Glomerular endothelial cell (primary cell): Measurements from ENCODE around the gene OTULINL. TPM values are rescaled to one million over a fixed set of nuclear protein-coding genes. Genes with fewer than 3 reads are reported as not detected.

Experiments used
- DNase-seq: peaks from one replicate; pipeline ENCODE4 v3.0.0-alpha.2; 2011; ENCODE audit warnings: low read depth, low spot score; ENCODE audit errors: extremely low read depth
- total RNA-seq: library from RNA; depleted of rRNA; stranded (reverse); fragments of >200 nt; gene quantifications from 2 replicates; pipeline ENCODE4 v1.2.3, GENCODE V29; 2015

OTULINL gene
- total RNA-seq, 1 donor from 2014 or later: 1.4 TPM

GRCh38 chr5:14599476-14600127, 18.0 kb downstream of the OTULINL start:
- no peak for DNase-seq

DNA sequence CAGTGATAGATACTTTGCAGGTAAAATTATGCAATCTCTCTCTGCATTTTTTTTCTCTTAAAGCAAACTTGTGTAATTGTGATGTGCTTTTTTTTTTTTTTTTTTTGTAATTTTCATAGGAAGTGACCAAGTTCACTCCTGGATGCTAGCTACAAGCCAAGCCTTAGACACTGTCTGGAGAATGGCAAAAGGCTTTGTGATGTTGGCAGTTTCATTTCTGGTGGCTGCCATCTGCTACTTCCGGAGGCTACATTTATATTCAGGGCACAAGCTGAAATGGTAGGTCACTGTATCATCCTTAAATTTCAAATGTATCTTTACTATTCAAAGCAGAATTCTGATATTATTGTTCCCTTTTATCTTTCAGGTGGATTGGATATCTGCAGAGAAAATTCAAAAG, 19.3 kb downstream of the OTULINL start:
- DNase-seq: no peak

- no peak for DNase-seq
Measured at GRCh38 chr5:14603141-14603540, 21.5 kb downstream of the OTULINL start.

- no peak for DNase-seq
Measured at GRCh38 chr5:14607104-14607503, 25.5 kb downstream of the OTULINL start.

GRCh38 chr5:14608169-14608568, 26.6 kb downstream of the OTULINL start:
- DNase-seq: no peak

DNA sequence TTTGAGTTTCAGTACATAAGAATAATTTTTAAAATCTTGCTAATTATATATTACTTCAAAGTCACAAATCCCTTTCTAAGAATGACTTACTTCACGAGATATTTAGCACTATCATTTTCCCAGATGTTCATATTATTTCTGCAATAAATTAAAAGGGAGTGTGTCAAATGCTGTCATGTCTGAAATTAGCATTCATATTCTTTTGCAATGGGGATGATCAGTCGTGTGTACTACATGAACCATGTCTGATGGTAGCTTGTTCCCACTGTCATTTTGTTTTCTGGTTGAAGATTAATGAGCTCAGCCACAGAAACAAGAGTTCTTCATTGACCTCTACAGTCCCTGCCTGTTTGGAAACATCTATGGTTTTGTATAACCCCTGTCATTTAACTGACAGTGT, 30.1 kb downstream of the OTULINL start:
- DNase-seq: no peak

GRCh38 chr5:14614490-14614889, 32.9 kb downstream of the OTULINL start:
- no peak for DNase-seq

GRCh38 chr5:14615365-14615764, 33.8 kb downstream of the OTULINL start:
- no peak for DNase-seq

DNA sequence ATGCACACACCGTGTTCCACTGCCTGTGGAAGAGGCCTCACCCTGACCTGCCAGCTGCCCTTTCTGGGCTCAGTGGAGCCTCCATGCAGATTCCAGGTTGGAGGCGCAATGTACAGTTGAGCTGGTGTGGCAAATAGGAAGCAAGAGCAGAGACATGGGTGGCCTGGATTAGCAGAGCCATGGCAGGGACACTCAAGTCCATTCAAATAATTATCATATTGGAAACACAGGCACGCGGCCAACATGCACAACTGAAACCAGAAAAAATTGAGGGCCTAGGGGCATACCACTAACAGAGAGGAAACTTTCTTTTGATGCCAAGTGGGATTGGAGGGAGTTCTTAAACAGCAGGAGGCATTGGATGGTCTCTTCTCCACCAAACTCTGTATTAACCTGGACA, 35.8 kb downstream of the OTULINL start:
- no peak for DNase-seq

GRCh38 chr5:14627270-14627669, 45.7 kb downstream of the OTULINL start:
- no peak for DNase-seq

DNA sequence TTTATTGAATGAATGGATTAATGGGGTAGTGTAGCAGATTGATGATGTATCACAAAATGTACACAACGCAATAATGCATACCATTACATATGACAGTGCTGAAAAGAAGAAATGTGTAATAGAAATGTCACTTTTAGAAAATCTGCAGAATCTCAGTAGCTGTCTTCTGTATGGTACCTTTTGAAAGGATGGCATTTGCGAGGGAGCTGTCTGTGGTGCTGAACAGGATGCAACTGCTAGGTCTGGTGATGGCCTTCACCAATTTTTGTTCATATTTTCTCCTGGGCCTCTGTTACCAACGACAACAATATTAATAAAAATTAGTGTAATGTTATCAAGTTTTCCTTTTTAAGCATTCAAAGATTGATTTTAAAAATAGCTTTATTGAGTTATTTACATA, 46.8 kb downstream of the OTULINL start:
- DNase-seq: no peak

GRCh38 chr5:14630671-14631070, 49.1 kb downstream of the OTULINL start:
- no peak for DNase-seq

DNA sequence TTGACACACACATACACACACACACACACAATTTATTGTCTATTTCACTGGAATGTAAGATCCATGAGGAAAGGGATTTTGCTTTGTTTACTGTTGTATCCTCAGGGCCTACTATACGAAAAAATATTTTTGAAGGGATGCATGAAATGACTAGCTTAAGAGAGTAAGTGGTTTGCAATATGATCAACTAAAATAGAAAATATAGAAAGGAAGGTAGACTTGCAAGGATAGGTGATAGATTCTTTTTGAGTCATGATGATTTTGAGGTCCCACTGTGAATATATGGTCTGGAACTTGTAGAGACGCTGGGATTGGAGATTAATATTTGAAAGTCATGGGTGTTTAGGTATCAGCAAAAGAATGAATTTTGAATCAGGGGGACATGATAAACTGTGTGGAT, 54.1 kb downstream of the OTULINL start:
- DNase-seq: no peak

DNA sequence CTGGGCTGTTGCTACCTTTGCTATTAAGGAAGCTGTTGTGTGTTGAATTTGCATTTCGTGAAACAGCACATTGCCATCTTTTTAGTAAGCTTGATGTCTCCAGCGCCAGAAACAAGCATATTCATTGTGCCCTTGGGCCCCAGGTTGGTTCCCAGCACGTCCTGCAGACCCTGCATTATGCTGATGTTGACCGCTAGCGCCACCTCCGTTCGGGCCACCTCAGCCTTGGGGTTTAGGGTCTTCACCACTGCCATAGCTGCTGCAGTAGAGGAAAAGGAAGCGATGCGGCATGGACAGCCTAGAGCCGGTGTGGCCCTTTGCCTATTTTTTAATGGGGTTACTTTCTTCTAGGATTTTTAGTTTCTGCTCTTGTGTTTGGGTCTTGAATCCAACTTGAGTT, 59.2 kb downstream of the OTULINL start:
- DNase-seq: no peak

DNA sequence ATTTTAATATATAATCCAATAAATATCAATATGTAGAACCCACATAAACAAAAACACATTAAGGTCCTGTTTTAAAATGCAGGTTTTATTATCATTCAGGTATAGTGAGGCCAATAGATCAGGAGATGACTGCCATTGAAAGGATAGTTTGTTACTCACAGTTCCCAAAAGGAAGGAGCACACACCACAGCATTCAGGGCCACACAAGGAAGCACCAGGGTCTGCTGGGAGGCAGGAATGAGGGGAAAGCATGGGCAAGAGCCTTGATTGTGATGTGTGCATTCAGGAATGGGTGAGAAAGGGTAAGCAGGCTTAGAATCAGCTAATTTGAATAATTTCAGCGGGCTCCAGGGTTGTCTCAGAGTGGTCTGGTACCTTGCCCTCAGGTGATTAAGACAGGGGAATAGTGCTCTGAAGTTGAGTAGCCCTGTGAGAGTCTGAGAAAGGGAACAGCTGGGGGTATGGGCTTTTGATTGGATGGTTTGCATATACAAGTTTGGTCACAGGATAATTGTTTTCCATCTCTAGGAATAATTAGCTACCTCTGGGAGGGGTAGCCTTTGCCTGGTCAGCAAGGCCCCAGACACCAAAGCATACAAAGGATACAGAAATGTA, 63.1 kb downstream of the OTULINL start:
- DNase-seq: no peak

GRCh38 chr5:14650052-14650451, 68.5 kb downstream of the OTULINL start:
- no peak for DNase-seq

DNA sequence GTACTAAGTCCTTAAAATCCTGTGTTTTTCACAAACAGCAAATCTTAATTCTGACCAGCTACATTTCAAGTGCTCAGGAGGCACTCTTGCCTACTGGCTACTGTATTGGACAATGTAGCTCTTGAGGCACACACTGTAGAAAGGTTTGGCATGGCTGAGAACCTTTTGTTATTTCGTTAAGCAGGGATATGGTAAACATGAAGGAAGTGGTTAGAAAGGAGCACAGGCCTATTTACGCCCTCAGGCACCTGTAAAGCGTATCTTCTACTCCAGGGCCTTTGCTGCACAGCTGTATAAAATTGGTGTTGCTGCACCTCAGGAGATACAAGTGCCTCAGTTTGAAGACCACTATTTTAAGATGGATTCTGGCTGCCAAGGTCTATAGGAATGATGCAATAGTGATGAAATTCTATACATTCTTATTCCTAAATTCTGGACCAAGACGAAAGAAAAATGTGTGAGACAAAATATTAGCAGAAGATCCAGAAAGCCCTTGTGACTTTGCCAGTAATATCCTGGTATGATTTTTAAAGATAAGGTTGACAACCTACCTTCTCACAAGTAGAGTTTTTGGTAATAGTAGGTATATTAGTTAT, 73.7 kb downstream of the OTULINL start:
- no peak for DNase-seq

DNA sequence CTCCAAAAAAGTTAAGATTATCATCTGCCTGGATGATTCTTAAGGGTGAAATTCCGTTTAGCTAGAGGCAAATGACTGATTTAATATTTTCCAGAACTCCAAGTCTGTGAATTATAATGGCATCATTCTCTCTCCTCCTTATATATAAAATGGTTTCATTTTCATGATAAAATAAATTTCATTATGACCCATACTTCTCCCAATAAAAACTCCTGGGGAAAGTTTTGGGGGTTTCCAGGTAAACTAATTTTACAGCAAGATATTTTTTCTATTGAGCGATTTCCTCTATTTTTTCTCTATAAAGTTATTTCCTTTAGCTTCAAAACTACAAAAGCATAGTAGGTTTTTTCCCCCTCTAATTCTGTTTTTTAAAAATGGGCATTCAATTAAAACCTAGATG, 75.3 kb downstream of the OTULINL start:
- DNase-seq: no peak

GRCh38 chr5:14659821-14660607, 78.4 kb downstream of the OTULINL start:
- no peak for DNase-seq

DNA sequence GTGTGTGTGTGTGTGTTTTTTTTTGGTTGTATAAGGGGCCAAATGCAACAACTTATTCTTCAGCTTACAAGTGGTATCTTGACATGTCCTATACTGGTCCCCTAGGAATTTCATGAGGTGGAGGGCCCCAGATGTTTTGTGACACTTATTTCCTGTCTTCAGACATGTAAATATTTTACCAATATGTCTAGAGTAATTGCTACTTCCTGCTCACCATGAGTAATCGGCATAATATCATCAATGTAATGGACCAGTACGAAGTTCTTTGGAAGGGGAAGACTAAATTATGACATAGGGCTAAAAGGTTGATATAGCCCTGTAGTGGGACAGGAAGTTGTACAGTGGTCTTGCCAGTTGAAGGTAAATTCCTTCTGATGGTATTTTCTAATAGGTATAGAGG, 79.2 kb downstream of the OTULINL start:
- no peak for DNase-seq
